Brain microvascular endothelial cell (primary cell): ENCODE results near the gene TNS3.

Source experiments
- DNase-seq: peaks from one replicate; pipeline ENCODE4 v3.0.0-alpha.2; 2020
- H3K27ac ChIP-seq: fragments of 250-450 bp; sonication (Bioruptor Pico); 2 replicates; pipeline ENCODE4 v1.5.1; 2020; ENCODE audit warnings: mild to moderate bottlenecking, moderate library complexity
- H3K27me3 ChIP-seq: fragments of 250-450 bp; sonication (Bioruptor Pico); replicated peaks from 2 replicates; pipeline ENCODE4 v1.5.1; 2020; ENCODE audit warnings: mild to moderate bottlenecking
- H3K36me3 ChIP-seq: fragments of 250-450 bp; sonication (Bioruptor Pico); replicated peaks from 2 replicates; pipeline ENCODE4 v1.5.1; 2020; ENCODE audit warnings: mild to moderate bottlenecking
- H3K4me3 ChIP-seq: 2 replicates; pipeline ENCODE4 v1.5.1; 2011; ENCODE audit warnings: low read depth, mild to moderate bottlenecking, control low read depth, low read length, moderate library complexity
- CTCF ChIP-seq: IDR thresholded peaks from 2 replicates; pipeline ENCODE4 v1.5.1; 2011; ENCODE audit warnings: low read depth, mild to moderate bottlenecking, moderate library complexity, low read length, control low read depth, inconsistent platforms; ENCODE audit errors: missing control alignments
- in situ Hi-C: cut with HindIII; loops from 2 replicates; pipeline ENCODE4 v1.10.0; 2017; ENCODE audit warnings: low sequenced_read_pairs, low pct_ligation_motif_present

Gene TNS3

DNA sequence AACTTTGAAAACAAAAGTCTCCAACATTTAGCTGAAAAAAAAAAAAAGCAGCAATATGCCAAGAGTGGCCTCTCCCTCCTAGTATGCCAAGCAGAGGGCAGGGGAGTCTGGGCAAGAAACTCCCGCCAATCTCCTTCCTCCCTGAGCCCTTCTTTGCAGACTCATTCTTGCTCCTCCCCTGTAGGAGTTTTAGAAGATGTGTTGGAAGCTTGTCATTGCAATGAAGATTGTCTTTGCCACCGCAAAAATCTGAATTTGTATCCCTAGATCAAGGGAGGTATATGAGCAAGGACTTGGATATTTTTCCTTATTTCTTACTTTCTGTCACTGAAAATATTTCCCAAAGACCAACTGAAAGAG lies 2.6 kb upstream of the TNS3 start:
- no peak for TF ChIP-seq CTCF
- H3K27me3 ChIP-seq: no peaks in the 10 kb centered on the region
- H3K27ac ChIP-seq: no peak overlapping the region
- in situ Hi-C loops: no loop called here
- DNase-seq: no peak
- no peaks in the 10 kb centered on the region for H3K36me3 ChIP-seq
- H3K4me3 ChIP-seq: no peak overlapping the region

DNA sequence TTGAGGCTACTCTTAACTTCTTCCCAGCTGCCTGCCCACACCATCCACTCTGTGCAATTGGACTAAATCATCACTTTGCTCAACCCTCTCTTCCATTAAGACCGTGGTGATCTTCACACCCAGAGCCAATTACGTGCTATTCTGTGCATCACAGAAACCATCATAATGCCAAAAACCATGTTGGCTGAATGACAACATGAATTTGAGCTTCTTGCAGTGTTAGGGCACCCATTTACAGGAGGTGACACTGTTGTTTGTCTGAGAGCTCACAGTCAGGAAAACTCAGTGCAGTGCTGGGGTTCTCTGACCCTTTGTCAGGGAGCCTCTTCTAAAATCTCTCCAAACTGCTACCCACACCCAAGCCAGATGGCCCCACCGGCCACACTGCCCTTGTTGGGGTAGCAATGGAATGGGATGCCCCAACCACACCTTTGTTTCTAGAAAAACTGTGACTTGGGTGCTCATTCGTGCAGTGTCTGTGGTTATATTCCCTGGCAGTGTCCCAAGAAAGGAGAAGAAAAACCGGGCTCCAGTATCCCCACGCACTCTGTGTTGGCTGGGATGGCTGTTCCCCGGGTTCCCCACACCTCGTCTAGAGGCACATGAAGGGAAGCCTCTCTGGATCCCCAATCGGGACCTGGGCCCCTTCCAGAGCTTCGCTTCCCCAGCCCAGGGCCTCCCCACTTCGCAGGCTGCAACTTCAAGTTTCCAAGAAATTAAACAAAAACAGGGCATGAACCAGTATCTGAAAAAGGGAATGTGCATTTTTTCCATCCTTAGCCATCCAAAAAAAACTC lies 2.0 kb upstream of the TNS3 start:
- no peak for TF ChIP-seq CTCF
- no peaks in the 10 kb centered on the region for H3K36me3 ChIP-seq
- no peak overlapping the region for H3K4me3 ChIP-seq
- in situ Hi-C loops: no loop called here
- H3K27me3 ChIP-seq: no peaks in the 10 kb centered on the region
- DNase-seq: no peak
- H3K27ac ChIP-seq: no peak overlapping the region

- no peak overlapping the region for H3K27ac ChIP-seq
- no peaks in the 10 kb centered on the region for H3K27me3 ChIP-seq
- H3K36me3 ChIP-seq: no peaks in the 10 kb centered on the region
- in situ Hi-C loops: no loop called here
- H3K4me3 ChIP-seq: no peak overlapping the region
- no peak for TF ChIP-seq CTCF
- no peak for DNase-seq
These were observed 1.1 kb upstream of the TNS3 start for GRCh38 chr7:47582764-47583738.

DNA sequence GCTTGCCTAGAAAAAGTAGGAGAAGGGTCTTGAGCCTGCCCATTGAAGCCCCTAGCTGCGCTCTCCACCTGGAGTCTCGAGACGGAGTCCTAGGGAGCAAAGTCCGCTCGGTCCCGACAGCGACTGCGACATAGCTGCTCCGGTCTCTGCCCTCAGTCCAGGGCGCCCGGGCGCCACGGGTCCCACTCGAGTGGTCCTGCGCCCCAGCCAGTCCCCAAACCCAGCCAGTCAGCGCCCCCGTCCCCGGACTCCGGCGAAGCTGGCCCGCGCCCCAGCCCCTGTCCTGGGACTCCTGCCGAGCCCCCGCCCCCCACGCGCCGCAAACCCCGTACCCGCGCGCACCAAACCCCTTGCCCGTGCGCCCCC lies 490 bp downstream of the TNS3 start:
- peak overlapping the region; percentile 67 for H3K27ac ChIP-seq
- TF ChIP-seq CTCF: no peak
- peak overlapping the region; percentile 88 for H3K4me3 ChIP-seq
- H3K27me3 ChIP-seq: no peaks in the 10 kb centered on the region
- no peak for DNase-seq
- in situ Hi-C loops: no loop called here
- no peaks in the 10 kb centered on the region for H3K36me3 ChIP-seq

GRCh38 chr7:47580811-47581331 lies 1.0 kb downstream of the TNS3 start:
- TF ChIP-seq CTCF: peak; percentile 37
- in situ Hi-C loops: no loop called here

More at GRCh38 chr7:47580811-47581331, 1.0 kb downstream of the TNS3 start:
- Histone ChIP-seq H3K27me3 (no peaks in the 10 kb centered on the region), H3K4me3 (peak overlapping the region; percentile 88), H3K27ac (peak overlapping the region; percentile 67), H3K36me3 (no peaks in the 10 kb centered on the region)
- DNase-seq: no peak
